ENCODE results near the gene C12orf50. TPM values are rescaled to one million over a fixed set of nuclear protein-coding genes. Genes with fewer than 3 reads are reported as not detected.

Gene C12orf50
- total and polyA plus RNA-seq, 2 experiments from 2014 or later = 0.03 TPM; not detected in 1

DNA sequence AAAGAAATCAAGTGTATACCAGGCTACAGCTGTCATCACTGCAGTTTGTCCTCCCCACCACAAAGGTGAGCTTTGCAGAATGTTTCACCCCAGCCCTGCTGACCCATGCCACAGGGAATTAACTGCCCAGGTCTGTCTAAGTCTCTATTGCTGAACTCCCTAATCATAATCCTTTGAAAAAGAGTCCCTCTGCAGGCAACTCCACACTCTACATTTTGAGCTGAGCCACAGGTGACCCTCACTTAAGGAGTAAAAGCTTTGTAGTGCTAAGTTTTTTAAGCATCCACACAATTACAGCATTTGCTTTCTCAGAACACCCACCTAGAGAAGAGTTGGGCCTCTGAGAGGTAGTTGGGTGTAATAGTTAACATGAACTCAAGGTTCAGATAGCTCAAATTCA lies 90.0 kb downstream of the C12orf50 start:
- H3K9me3 Mint-ChIP-seq = peaks cover 29% of the 10 kb centered on the region
- TF ChIP-seq CREB1 (CRISPR knock-in tag; IDR thresholded peaks at IDR 0.05; ENCODE audit: low read depth) = no peak
- TF ChIP-seq, protein P1, sequence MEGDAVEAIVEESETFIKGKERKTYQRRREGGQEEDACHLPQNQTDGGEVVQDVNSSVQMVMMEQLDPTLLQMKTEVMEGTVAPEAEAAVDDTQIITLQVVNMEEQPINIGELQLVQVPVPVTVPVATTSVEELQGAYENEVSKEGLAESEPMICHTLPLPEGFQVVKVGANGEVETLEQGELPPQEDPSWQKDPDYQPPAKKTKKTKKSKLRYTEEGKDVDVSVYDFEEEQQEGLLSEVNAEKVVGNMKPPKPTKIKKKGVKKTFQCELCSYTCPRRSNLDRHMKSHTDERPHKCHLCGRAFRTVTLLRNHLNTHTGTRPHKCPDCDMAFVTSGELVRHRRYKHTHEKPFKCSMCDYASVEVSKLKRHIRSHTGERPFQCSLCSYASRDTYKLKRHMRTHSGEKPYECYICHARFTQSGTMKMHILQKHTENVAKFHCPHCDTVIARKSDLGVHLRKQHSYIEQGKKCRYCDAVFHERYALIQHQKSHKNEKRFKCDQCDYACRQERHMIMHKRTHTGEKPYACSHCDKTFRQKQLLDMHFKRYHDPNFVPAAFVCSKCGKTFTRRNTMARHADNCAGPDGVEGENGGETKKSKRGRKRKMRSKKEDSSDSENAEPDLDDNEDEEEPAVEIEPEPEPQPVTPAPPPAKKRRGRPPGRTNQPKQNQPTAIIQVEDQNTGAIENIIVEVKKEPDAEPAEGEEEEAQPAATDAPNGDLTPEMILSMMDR (conservative IDR thresholded peaks at IDR 0.05; ENCODE audit: low read depth in 2 of 2) = peak; percentile 14 to 18; a peak in 1 of 4 replicates
- peak; percentile 83 for TF ChIP-seq NANOG (IDR thresholded peaks at IDR 0.05; ENCODE audit: borderline replicate concordance)
- TF ChIP-seq, protein P2, sequence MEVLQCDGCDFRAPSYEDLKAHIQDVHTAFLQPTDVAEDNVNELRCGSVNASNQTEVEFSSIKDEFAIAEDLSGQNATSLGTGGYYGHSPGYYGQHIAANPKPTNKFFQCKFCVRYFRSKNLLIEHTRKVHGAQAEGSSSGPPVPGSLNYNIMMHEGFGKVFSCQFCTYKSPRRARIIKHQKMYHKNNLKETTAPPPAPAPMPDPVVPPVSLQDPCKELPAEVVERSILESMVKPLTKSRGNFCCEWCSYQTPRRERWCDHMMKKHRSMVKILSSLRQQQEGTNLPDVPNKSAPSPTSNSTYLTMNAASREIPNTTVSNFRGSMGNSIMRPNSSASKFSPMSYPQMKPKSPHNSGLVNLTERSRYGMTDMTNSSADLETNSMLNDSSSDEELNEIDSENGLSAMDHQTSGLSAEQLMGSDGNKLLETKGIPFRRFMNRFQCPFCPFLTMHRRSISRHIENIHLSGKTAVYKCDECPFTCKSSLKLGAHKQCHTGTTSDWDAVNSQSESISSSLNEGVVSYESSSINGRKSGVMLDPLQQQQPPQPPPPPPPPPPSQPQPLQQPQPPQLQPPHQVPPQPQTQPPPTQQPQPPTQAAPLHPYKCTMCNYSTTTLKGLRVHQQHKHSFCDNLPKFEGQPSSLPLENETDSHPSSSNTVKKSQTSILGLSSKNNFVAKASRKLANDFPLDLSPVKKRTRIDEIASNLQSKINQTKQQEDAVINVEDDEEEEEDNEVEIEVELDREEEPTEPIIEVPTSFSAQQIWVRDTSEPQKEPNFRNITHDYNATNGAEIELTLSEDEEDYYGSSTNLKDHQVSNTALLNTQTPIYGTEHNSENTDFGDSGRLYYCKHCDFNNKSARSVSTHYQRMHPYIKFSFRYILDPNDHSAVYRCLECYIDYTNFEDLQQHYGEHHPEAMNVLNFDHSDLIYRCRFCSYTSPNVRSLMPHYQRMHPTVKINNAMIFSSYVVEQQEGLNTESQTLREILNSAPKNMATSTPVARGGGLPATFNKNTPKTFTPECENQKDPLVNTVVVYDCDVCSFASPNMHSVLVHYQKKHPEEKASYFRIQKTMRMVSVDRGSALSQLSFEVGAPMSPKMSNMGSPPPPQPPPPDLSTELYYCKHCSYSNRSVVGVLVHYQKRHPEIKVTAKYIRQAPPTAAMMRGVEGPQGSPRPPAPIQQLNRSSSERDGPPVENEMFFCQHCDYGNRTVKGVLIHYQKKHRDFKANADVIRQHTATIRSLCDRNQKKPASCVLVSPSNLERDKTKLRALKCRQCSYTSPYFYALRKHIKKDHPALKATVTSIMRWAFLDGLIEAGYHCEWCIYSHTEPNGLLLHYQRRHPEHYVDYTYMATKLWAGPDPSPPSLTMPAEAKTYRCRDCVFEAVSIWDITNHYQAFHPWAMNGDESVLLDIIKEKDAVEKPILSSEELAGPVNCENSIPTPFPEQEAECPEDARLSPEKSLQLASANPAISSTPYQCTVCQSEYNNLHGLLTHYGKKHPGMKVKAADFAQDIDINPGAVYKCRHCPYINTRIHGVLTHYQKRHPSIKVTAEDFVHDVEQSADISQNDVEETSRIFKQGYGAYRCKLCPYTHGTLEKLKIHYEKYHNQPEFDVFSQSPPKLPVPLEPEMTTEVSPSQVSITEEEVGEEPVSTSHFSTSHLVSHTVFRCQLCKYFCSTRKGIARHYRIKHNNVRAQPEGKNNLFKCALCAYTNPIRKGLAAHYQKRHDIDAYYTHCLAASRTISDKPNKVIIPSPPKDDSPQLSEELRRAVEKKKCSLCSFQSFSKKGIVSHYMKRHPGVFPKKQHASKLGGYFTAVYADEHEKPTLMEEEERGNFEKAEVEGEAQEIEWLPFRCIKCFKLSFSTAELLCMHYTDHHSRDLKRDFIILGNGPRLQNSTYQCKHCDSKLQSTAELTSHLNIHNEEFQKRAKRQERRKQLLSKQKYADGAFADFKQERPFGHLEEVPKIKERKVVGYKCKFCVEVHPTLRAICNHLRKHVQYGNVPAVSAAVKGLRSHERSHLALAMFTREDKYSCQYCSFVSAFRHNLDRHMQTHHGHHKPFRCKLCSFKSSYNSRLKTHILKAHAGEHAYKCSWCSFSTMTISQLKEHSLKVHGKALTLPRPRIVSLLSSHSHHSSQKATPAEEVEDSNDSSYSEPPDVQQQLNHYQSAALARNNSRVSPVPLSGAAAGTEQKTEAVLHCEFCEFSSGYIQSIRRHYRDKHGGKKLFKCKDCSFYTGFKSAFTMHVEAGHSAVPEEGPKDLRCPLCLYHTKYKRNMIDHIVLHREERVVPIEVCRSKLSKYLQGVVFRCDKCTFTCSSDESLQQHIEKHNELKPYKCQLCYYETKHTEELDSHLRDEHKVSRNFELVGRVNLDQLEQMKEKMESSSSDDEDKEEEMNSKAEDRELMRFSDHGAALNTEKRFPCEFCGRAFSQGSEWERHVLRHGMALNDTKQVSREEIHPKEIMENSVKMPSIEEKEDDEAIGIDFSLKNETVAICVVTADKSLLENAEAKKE (CRISPR knock-in tag; IDR thresholded peaks at IDR 0.05) = no peak
- TF ChIP-seq POLR2AphosphoS5 (IDR thresholded peaks at IDR 0.05; ENCODE audit: low read depth) = no peak
- 0 out of 2 replicates have a peak, but pooled peaks cover 4% of the 10 kb centered on the region for H4K20me1 ChIP-seq (replicated peaks; ENCODE audit: insufficient read depth)
- ATAC-seq (peak; percentile 67), DNase-seq (ENCODE audit: low spot score) (peak; percentile 65)
- no peak overlapping the region for H3K27ac Mint-ChIP-seq
- no peak overlapping the region for H3K27ac ChIP-seq (ENCODE audit: low read depth)
- H3K36me3 Mint-ChIP-seq (ENCODE audit: low read depth) = peaks cover 8% of the 10 kb centered on the region
- H3K27me3 Mint-ChIP-seq (ENCODE audit: insufficient read depth, low read depth, poor library complexity) = peaks cover 3% of the 10 kb centered on the region
- H3K36me3 ChIP-seq (ENCODE audit: insufficient read depth) = no peaks in the 10 kb centered on the region
- no peaks in the 10 kb centered on the region for H3K9me2 ChIP-seq (ENCODE audit: insufficient read depth)
- no peak overlapping the region for H3K4me3 Mint-ChIP-seq
- no peaks in the 10 kb centered on the region for H3F3A ChIP-seq (replicated peaks; ENCODE audit: low read depth)
- H3K4me2 ChIP-seq = no peak overlapping the region
- no peaks in the 10 kb centered on the region for H3K4me1 ChIP-seq (ENCODE audit: insufficient read depth)
- no peak overlapping the region for H2AFZ ChIP-seq
- H3K27me3 ChIP-seq (ENCODE audit: insufficient read depth) = peaks cover 12% of the 10 kb centered on the region; the same call in 1 of the 2 replicates
- no peak overlapping the region for H3K4me3 ChIP-seq
- no peaks in the 10 kb centered on the region for H3K79me2 ChIP-seq (replicated peaks; ENCODE audit: insufficient read depth)
- peaks cover 4% of the 10 kb centered on the region; the same call in 1 of the 3 replicates for H3K4me1 Mint-ChIP-seq
